Loucy (cell line): ENCODE measurements around the gene SLC9A8.

ENCODE experiments used
- CTCF ChIP-seq: fragments of 200-600 bp; sonication (generic); conservative IDR thresholded peaks from 2 replicates; pipeline ENCODE4 v1.5.1; 2014; ENCODE audit warnings: mild to moderate bottlenecking, antibody characterized with exemption, low read length
- EZH2phosphoT487 ChIP-seq: fragments of 200-600 bp; IDR thresholded peaks from 2 replicates; pipeline ENCODE4 v1.6.1; 2018; ENCODE audit warnings: antibody characterized with exemption, mild to moderate bottlenecking, moderate library complexity, borderline replicate concordance

- no peak for TF ChIP-seq CTCF
- no peak for TF ChIP-seq EZH2phosphoT487
These were observed 11.6 kb downstream of the SLC9A8 start for GRCh38 chr20:49824206-49824605.
